GM18505 (cell line): ENCODE results near the gene ZMYND11.
"Not testable (repeated sequence)": the region's sequence is repeated elsewhere in the genome, so short reads cannot be mapped to it uniquely, and the experiment has no call there.

Experiments
- ATAC-seq: cut with Tn5 transposase; IDR thresholded peaks from one replicate; pipeline ENCODE4 v1.9.1; 2021; ENCODE audit not compliant: unreplicated experiment
- POLR2A ChIP-seq: IDR thresholded peaks from 4 replicates; pipeline ENCODE4 v1.6.1; 2011; ENCODE audit warnings: borderline replicate concordance; ENCODE audit not compliant: insufficient read depth, insufficient read length; ENCODE audit errors: extremely low read depth

The ZMYND11 gene

GRCh38 chr10:283916-284356, 148.7 kb downstream of the ZMYND11 start:
- no peak for TF ChIP-seq POLR2A
- ATAC-seq: peak; percentile 83

DNA sequence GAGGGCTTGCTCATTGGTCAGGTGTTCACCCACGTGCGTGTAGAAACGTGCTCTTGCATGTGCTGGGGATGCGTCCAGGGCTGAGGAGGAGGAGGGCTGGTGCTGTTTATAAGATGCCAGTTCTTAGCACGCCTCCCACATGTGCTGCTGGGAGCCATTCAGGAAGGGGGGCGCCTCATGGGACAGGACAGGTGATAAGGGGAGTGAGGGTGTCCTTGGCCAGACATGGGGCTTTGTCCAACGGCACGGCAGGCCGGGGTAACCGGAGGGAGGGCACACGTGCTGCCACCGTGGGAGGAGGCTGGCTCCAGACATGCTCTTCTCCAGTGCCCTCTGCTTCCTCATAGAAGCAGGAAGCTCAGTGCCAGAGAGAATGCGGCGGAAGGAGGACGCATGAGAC, 150.0 kb downstream of the ZMYND11 start:
- ATAC-seq: no peak
- no peak for TF ChIP-seq POLR2A

DNA sequence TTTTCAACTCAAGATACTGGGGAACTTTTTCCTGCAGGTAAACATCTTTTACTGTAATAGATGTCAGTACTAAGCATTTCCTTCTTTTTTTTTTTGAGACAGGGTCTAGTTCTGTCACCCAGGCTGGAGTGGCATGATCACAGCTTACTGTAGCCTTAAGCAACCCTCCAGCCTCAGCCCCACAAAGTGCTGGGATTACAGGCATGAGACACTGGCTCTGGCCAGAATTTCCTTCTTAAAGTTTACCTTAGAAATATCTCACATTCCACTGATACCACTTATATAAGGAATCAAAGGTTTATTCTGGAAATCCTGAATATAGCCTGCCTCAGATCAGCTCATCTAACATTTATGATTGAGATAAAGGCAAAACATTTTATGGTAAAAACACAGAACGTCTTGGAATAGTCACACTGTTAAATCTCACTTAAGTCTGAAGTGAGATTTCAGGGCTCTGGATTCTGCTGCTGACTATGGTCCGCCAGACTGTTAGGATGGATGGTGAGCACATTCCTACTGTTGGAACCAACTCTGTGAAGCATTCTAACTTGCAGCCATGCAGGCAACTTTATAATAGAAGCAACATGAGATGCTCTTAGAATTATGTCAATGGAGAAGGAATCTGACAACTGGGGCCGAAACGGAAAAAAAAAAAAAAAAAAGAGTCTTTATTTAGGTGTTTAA, 151.9 kb downstream of the ZMYND11 start:
- no peak for TF ChIP-seq POLR2A
- ATAC-seq: no peak

GRCh38 chr10:287814-288213, 152.6 kb downstream of the ZMYND11 start:
- TF ChIP-seq POLR2A: no peak
- no peak for ATAC-seq

DNA sequence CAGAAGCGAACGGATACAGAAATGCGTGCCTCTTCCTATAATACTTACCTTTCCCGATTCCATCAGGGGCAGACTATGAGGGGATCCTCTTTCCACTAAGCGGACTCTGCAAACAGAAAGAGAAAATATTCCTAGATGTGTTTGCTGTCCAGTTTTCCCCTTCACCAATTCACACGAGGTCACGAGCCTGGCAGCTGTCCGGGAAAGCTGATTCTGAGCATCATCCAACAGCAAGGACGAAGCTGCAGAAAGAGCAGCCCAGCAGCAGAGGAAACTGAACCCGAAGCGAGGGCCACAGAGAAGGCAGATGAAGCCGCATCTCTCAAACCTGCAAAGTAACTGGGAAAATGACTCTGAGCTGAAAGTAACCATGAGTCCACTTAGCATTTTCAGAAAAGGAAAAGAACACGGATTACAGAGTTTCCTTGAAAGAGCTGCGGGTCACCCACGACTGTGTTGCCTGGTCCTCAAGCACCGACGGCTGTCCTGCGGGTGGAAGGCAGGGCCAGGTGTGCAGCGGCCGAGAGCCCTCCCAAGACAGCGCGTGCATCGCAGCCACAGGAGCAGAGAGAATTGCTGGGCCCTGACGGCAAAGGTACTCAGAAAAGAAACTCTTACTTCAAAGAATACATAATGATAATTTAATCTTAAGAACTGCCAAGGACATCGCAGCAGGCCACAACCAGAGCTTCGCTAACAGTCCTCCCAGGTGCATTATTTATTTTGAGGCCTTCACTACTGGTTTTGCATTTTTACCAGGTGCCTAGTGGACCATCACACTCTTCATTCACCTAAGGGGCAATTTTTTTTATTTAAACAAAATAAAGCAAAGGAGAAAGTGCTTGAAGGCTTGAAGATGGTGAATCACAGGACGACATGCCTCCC, 153.3 kb downstream of the ZMYND11 start:
- no peak for TF ChIP-seq POLR2A
- ATAC-seq: no peak

GRCh38 chr10:289581-289980, 154.3 kb downstream of the ZMYND11 start:
- ATAC-seq: no peak
- TF ChIP-seq POLR2A: no peak

DNA sequence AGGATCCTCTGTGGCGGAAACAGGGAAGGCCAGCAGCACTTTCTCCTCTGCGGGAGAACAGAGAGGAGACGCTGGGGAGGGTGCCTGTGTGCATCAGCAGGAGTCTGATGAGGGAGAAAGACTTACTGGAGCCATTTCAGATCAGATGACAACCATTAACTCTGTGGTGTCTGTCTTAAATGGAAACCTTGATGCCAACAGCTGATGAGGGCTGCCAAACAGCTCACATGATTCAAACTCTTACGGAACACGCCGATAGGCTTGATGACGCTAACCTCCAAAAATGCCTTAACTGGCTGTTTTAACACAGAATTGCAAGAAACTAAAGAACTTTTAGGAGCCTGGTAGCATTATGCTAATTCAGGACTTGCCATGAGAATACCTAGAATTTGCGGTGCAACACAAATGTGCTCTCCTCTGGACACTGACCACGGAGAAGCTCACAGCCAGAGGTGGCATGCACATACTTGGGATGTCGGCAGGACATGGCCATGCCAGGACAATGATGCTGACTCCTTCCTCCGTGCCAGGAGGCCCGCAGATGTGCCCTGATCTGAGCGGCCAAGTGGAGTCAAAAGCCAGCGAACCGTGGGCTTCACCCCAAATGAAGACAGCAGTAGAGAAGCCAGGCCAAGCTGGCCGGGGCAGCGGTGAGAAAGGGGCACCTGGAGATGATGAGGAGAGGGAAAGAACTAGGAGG, 154.9 kb downstream of the ZMYND11 start:
- TF ChIP-seq POLR2A: no peak
- no peak for ATAC-seq

- no peak for TF ChIP-seq POLR2A
- no peak for ATAC-seq
Observed at GRCh38 chr10:293636-294035, 158.4 kb downstream of the ZMYND11 start.

DNA sequence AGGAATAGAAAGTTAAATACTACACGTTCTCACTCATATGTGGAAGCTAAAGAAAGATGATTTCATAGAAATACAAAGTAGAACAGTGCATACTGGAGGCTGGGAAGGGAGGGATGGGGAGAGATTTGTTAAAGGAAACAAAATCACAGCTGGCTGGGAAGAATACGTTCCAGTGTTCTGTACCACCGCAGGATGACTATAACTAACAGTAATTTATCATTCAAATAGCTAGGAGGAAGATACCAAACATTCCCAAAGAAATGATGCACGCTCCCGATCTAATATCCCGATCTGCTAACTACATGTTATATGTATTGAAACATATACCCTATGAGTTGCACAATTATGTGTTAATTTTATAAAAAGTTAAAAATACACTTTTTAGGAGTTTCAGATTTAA, 162.3 kb downstream of the ZMYND11 start:
- no peak for TF ChIP-seq POLR2A

DNA sequence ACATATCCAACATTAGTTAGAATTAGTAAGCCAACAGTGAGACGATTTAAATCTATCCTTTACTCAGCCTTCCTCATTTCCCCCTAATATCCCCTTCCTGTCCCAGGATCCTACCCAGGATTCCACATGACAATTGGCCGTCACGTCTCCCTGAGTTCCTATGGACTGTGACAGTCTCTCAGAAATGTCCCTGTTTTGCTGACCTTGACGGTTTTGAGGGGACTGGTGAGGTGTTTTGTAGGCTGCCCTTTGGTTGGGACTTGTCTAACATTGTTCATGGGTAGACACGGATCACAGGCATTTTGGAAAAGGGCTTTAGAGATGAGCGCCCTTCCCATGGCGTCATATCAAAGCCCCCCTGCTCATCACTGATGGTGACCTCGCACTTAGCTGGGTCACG, 162.8 kb downstream of the ZMYND11 start:
- no peak for TF ChIP-seq POLR2A
- ATAC-seq: no peak

More for the DNA sequence above, 162.3 kb downstream of the ZMYND11 start:
- no peak for ATAC-seq

GRCh38 chr10:299512-299911, 164.3 kb downstream of the ZMYND11 start:
- no peak for TF ChIP-seq POLR2A
- no peak for ATAC-seq

GRCh38 chr10:299969-300368, 164.7 kb downstream of the ZMYND11 start:
- TF ChIP-seq POLR2A: no peak
- ATAC-seq: no peak

DNA sequence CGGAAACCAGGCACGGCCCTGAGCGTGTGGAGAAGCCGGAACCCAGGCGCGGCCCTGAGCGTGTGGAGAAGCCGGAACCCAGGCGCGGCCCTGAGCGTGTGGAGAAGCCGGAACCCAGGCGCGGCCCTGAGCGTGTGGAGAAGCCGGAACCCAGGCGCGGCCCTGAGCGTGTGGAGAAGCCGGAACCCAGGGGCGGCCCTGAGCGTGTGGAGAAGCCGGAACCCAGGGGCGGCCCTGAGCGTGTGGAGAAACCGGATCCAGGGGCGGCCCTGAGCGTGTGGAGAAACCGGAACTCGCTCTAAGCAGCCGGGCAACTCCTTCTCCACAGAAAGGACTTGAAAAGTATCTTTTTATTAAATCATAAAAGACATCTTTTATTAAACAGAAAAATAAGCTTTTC, 165.3 kb downstream of the ZMYND11 start:
- not testable (repeated sequence) for ATAC-seq
